Lung (tissue), 12 donors: Measurements from ENCODE around the gene CCDC200. TPM values are rescaled to one million over a fixed set of nuclear protein-coding genes. Genes with fewer than 3 reads are reported as not detected.

Source experiments
- ATAC-seq: fragments of 200-7000 bp; cut with Tn5 transposase; one replicate; pipeline ENCODE4 v1.9.1; 2020; ENCODE audit warnings: moderate number of reproducible peaks; ENCODE audit not compliant: insufficient read depth, low FRiP score
- DNase-seq, 3 donors: peaks; one replicate each; pipeline ENCODE4 v3.0.0-alpha.2; 2013 to 2017
- H3K27ac ChIP-seq, 2 donors: one replicate each; pipeline ENCODE4 v1.5.1; 2013; ENCODE audit warnings: mild to moderate bottlenecking in 2 of 2, moderate library complexity in 2 of 2, control low read depth in 1 of 2, inconsistent platforms in 1 of 2, low read depth in 1 of 2, low read length in 1 of 2
- H3K27me3 ChIP-seq, 3 donors: one replicate each; pipeline ENCODE4 v1.5.1; 2013; ENCODE audit warnings: low read length in 2 of 3; ENCODE audit not compliant: control insufficient read depth in 3 of 3, insufficient read depth in 3 of 3
- H3K36me3 ChIP-seq, 4 donors: one replicate each; pipeline ENCODE4 v1.5.1; 2013; ENCODE audit warnings: low read length in 4 of 4, mild to moderate bottlenecking in 1 of 4, moderate library complexity in 1 of 4; ENCODE audit not compliant: control insufficient read depth in 4 of 4, insufficient read depth in 4 of 4
- H3K4me1 ChIP-seq, 5 donors: one replicate each; pipeline ENCODE4 v1.5.1; 2013; ENCODE audit warnings: low read length in 5 of 5, mild to moderate bottlenecking in 2 of 5, moderate library complexity in 1 of 5; ENCODE audit not compliant: control insufficient read depth in 5 of 5, insufficient read depth in 5 of 5
- H3K4me3 ChIP-seq: one replicate; pipeline ENCODE4 v1.5.1; 2013; ENCODE audit warnings: mild to moderate bottlenecking, control low read depth, moderate library complexity
- H3K9ac ChIP-seq, 2 donors: one replicate each; pipeline ENCODE4 v1.5.1; 2013; ENCODE audit warnings: low read length in 2 of 2, control low read depth in 1 of 2; ENCODE audit not compliant: insufficient read depth in 1 of 2
- H3K9me3 ChIP-seq, 4 donors: one replicate each; pipeline ENCODE4 v1.5.1; 2013; ENCODE audit warnings: low read length in 3 of 4, mild to moderate bottlenecking in 1 of 4, moderate library complexity in 1 of 4; ENCODE audit not compliant: control insufficient read depth in 4 of 4, insufficient read depth in 3 of 4
- CTCF ChIP-seq: IDR thresholded peaks from 2 replicates; pipeline ENCODE4 v1.5.1; 2012; ENCODE audit warnings: mild to moderate bottlenecking; ENCODE audit errors: control extremely low read depth, extremely low read depth
- WGBS, 2 donors: extraction: QIAGEN DNeasy Blood & Tissue Kit; methylation state at CpG; one replicate each; pipeline ENCODE4 v1.1.7; 2013; 5-methylcytosine and 5-hydroxymethylcytosine counted together
- polyA plus RNA-seq, 2 donors: library from polyadenylated mRNA; stranded (reverse); fragments of 200-250 nt; gene quantifications; one replicate each; pipeline ENCODE4 v1.2.1, GENCODE V29; 2013
- total RNA-seq, 2 donors: library from RNA; depleted of rRNA in 1 of 2; stranded (reverse); fragments of >200 nt in 1 of 2; gene quantifications; one replicate each; pipeline ENCODE4 v1.2.1, GENCODE V29; 2014 to 2021
- donor health status: control.
- donor health status: control.
- donor health status: Bipolar disorder and iron deficiency.
- donor health status: healthy.
- donor health status: DM: yes; HTN: yes; CAD: no.

CCDC200 gene
- total and polyA plus RNA-seq, 4 donors, result 0.14 to 1.4 (median 0.31) TPM; not detected in 1

- Histone ChIP-seq H3K4me1 (peaks cover 0 to 4% (median 2%) of the 10 kb centered on the region in 5 donors), H3K36me3 (peaks cover 0 to 4% (median 1%) of the 10 kb centered on the region in 4 donors), H3K27me3 (no peaks in the 10 kb centered on the region), H3K4me3 (no peak overlapping the region), H3K27ac (no peak overlapping the region), H3K9ac (no peak overlapping the region), H3K9me3 (no peaks in the 10 kb centered on the region)
- TF ChIP-seq CTCF, result no peak
- 59 to 86% methylated on average over 7 of the region's 7 CpGs for WGBS, 2 donors
- ATAC-seq, result no peak
- no peak for DNase-seq
Observed at GRCh38 chr17:43224146-43224705, 4.2 kb downstream of the CCDC200 start.

- no peak overlapping the region for H3K4me3 ChIP-seq
- no peak for ATAC-seq
- H3K27ac ChIP-seq, result no peak overlapping the region
- H3K9ac ChIP-seq, result peak overlapping the region in 1 of 2 donors; percentile 5
- no peaks in the 10 kb centered on the region for H3K27me3 ChIP-seq
- H3K36me3 ChIP-seq, result peaks cover 0 to 23% (median 11%) of the 10 kb centered on the region in 4 donors
- no peak for TF ChIP-seq CTCF
- 79 to 84% methylated on average over 9 of the region's 9 CpGs for WGBS, 2 donors
- no peaks in the 10 kb centered on the region for H3K9me3 ChIP-seq
- DNase-seq, result no peak
- peaks cover 0 to 4% (median 2%) of the 10 kb centered on the region in 5 donors for H3K4me1 ChIP-seq
Observed at GRCh38 chr17:43220511-43221125, 7.8 kb downstream of the CCDC200 start.

- no peaks in the 10 kb centered on the region for H3K27me3 ChIP-seq
- no peak for TF ChIP-seq CTCF
- 55 to 76% methylated on average over 8 of the region's 8 CpGs for WGBS, 2 donors
- ATAC-seq (no peak), DNase-seq (peak in 2 of 3 donors; percentile 12 to 21)
- H3K36me3 ChIP-seq, result peaks cover 0 to 23% (median 10%) of the 10 kb centered on the region in 4 donors
- no peak overlapping the region for H3K4me3 ChIP-seq
- H3K9ac ChIP-seq, result no peak overlapping the region
- H3K4me1 ChIP-seq, result peaks cover 0 to 4% (median 2%) of the 10 kb centered on the region in 5 donors
- H3K9me3 ChIP-seq, result no peaks in the 10 kb centered on the region
- no peak overlapping the region for H3K27ac ChIP-seq
Observed at GRCh38 chr17:43219746-43220380, 8.6 kb downstream of the CCDC200 start.
